ENCODE measurements around the gene PRKG1.

- no peak for TF ChIP-seq POLR2A (IDR thresholded peaks at IDR 0.05)
- no peak for TF ChIP-seq POLR2AphosphoS5 (IDR thresholded peaks at IDR 0.05; ENCODE audit: insufficient read depth in 1 of 2, low read depth in 1 of 2)
- TF ChIP-seq CTCF (IDR thresholded peaks at IDR 0.05), result no peak
Measured at GRCh38 chr10:51188008-51188407, 113.7 kb downstream of the PRKG1 start.
